ENCODE data around the gene CD33. TPM values are rescaled to one million over a fixed set of nuclear protein-coding genes. Genes with fewer than 3 reads are reported as not detected.

CD33 gene
- total RNA-seq, 2 donors from 2014 or later = 0.98 to 2.9 TPM

- intact Hi-C loops (cut with DNase I, micrococcal nuclease) = no loop called here
Observed at GRCh38 chr19:51253088-51253806, 28.4 kb downstream of the CD33 start.

GRCh38 chr19:51256155-51256625, 31.3 kb downstream of the CD33 start:
- no peak for ATAC-seq
- no peak for DNase-seq

More at GRCh38 chr19:51253088-51253806, 28.4 kb downstream of the CD33 start:
- ATAC-seq (no peak), DNase-seq (no peak)

GRCh38 chr19:51257471-51257870, 32.6 kb downstream of the CD33 start:
- ATAC-seq (no peak), DNase-seq (no peak)
- intact Hi-C loops (cut with DNase I, micrococcal nuclease) = no loop called here

More at GRCh38 chr19:51256155-51256625, 31.3 kb downstream of the CD33 start:
- intact Hi-C loops (cut with DNase I, micrococcal nuclease) = no loop called here

- intact Hi-C loops (cut with DNase I, micrococcal nuclease) = no loop called here
- DNase-seq (no peak), ATAC-seq (no peak)
Observed at GRCh38 chr19:51258165-51259160, 33.6 kb downstream of the CD33 start.

GRCh38 chr19:51259348-51260245, 34.7 kb downstream of the CD33 start:
- DNase-seq (peak in 1 of 2 donors; percentile 17), ATAC-seq (no peak)
- intact Hi-C loops (cut with DNase I, micrococcal nuclease) = no loop called here

GRCh38 chr19:51263808-51264207, 38.9 kb downstream of the CD33 start:
- no peak for DNase-seq
- no peak for ATAC-seq

GRCh38 chr19:51271067-51271466, 46.2 kb downstream of the CD33 start:
- no peak for DNase-seq
- no peak for ATAC-seq
- intact Hi-C loops (cut with DNase I, micrococcal nuclease) = no loop called here

More at GRCh38 chr19:51263808-51264207, 38.9 kb downstream of the CD33 start:
- intact Hi-C loops (cut with DNase I, micrococcal nuclease) = no loop called here

GRCh38 chr19:51272183-51272810, 47.4 kb downstream of the CD33 start:
- DNase-seq (no peak), ATAC-seq (no peak)
- intact Hi-C loops (cut with DNase I, micrococcal nuclease) = no loop called here

GRCh38 chr19:51274049-51274770, 49.3 kb downstream of the CD33 start:
- intact Hi-C loops (cut with DNase I, micrococcal nuclease) = no loop called here
- DNase-seq (no peak), ATAC-seq (no peak)

GRCh38 chr19:51277112-51277511, 52.2 kb downstream of the CD33 start:
- no peak for ATAC-seq
- intact Hi-C loops (cut with DNase I, micrococcal nuclease) = no loop called here
- DNase-seq = no peak

- ATAC-seq (no peak), DNase-seq (no peak)
- intact Hi-C loops (cut with DNase I, micrococcal nuclease) = no loop called here
Observed at GRCh38 chr19:51282335-51282734, 57.5 kb downstream of the CD33 start.

GRCh38 chr19:51285682-51286081, 60.8 kb downstream of the CD33 start:
- DNase-seq (no peak), ATAC-seq (no peak)
- intact Hi-C loops (cut with DNase I, micrococcal nuclease) = no loop called here

Small RNA genes lying within 50 kb of the gene (microRNA-seq; reads per million reads assigned to microRNA genes)
- gene MIR8074 = 0 reads per million in 2 donors

Other genes with a start within 250 kb of the CD33 start
- gene KLK7, start 241.2 kb upstream of the CD33 start, total RNA-seq = not detected
- not detected for gene KLK8, start 223.5 kb upstream of the CD33 start, total RNA-seq
- under 1 TPM; 0.37 to 0.70 TPM for gene KLK10, start 205.4 kb upstream of the CD33 start, total RNA-seq
- gene KLK11, start 198.5 kb upstream of the CD33 start, total RNA-seq = under 1 TPM; 0.47 to 0.64 TPM
- gene KLK12, start 190.1 kb upstream of the CD33 start, total RNA-seq = under 1 TPM; 0.73 to 0.81 TPM
- under 1 TPM; 0.43 to 0.98 TPM for gene KLK13, start 160.0 kb upstream of the CD33 start, total RNA-seq
- under 1 TPM in 1 of 2 donors, not detected in 1; 0.49 TPM for gene KLK14, start 142.2 kb upstream of the CD33 start, total RNA-seq
- 1 to 10 TPM; 4.6 to 5.6 TPM for gene CTU1, start 116.7 kb upstream of the CD33 start, total RNA-seq
- gene SIGLEC9, start 100.2 kb upstream of the CD33 start, total RNA-seq = 1 to 10 TPM in 1 of 2 donors, under 1 TPM in 1; 0.82 to 2.0 TPM
- 1 to 10 TPM; 1.1 to 1.3 TPM for gene SIGLEC7, start 82.8 kb upstream of the CD33 start, total RNA-seq
- not detected for gene SIGLECL1, start 26.0 kb downstream of the CD33 start, total RNA-seq
- under 1 TPM in 1 of 2 donors, not detected in 1; 0.08 TPM for gene IGLON5, start 86.6 kb downstream of the CD33 start, total RNA-seq
- gene VSIG10L, start 117.1 kb downstream of the CD33 start, total RNA-seq = 1 to 10 TPM; 1.7 to 2.1 TPM
- gene ETFB, start 141.3 kb downstream of the CD33 start, total RNA-seq = 100 to 1,000 TPM; 147 to 198 TPM
- gene CLDND2, start 143.9 kb downstream of the CD33 start, total RNA-seq = 1 to 10 TPM; 1.7 to 1.8 TPM
- gene NKG7, start 147.6 kb downstream of the CD33 start, total RNA-seq = 1 to 10 TPM; 1.5 to 5.0 TPM
- gene LIM2, start 162.9 kb downstream of the CD33 start, total RNA-seq = not detected
- not detected for gene C19orf84, start 165.5 kb downstream of the CD33 start, total RNA-seq
- gene SIGLEC10, start 192.6 kb downstream of the CD33 start, total RNA-seq = 1 to 10 TPM; 1.3 to 4.5 TPM
- gene SIGLEC8, start 233.4 kb downstream of the CD33 start, total RNA-seq = 1 to 10 TPM in 1 of 2 donors, under 1 TPM in 1; 0.49 to 1.9 TPM